HG03159 (cell line): ENCODE measurements around the gene KIF6.

Experiments
- ATAC-seq: cut with Tn5 transposase; IDR thresholded peaks from one replicate; pipeline ENCODE4 v1.9.1; 2021; ENCODE audit warnings: mild to moderate bottlenecking, moderate library complexity; ENCODE audit not compliant: unreplicated experiment

The KIF6 gene

DNA sequence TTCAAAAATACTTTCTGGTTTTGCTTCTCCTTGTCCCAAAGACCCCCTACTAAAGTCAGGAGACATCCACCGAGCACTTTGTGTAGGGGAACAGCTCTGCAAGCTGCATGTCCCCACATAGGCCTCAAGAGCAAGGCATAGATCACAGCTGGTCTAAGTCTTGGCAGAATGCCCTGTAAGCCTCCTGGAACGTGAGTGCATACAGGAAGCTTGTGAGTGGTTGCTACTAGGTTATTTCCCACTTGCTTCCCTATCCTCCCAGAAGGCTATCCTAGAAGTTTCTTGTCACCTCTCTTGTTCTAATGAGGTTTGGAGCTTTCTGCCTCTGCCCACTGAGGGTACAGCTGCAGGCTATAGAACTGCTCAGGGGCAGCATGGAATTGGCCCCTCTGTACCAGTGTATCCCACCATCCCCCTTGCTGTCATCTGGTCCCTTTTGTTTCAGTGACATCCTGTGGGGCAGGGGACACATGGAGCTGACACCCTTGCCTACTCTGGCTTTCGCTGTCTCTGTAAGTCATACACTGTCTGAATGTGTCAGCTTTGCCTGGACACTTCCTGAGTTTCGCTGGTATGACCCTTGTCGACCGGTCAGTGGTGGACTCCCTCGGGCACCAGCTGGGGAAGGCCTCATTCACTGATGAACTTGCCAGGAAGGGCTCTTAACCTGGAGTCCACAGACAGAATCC is 367.1 kb downstream of the KIF6 start:
- ATAC-seq, result no peak

DNA sequence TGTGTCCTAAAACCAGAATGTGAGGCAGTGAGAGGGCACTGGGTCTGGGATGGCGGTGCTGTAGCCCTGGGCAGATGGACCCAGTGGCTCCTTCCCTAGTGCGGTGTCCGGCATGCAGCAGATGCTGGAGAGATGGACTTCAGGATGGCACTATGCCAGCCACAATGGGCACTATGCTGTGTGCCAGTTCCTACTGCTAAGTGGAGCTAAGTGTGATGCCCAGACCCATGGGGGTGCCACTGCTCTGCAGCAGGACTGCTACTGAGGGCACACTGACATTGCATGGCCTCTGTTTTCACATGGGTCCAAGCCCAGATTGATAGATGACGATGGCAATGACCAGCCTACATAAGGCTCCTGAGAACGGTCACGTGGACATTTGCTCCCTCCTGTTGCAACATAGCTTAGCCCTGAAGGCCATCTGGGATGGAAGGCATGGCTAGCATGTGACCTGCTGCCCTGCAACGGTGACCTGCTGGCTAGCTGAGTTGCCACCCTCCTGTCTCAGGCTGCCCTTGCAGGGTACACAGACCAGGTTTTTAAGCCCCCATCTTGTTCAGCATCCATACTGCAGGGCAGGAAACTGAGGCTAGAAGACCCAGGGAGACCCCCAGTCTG is 371.4 kb downstream of the KIF6 start:
- no peak for ATAC-seq

DNA sequence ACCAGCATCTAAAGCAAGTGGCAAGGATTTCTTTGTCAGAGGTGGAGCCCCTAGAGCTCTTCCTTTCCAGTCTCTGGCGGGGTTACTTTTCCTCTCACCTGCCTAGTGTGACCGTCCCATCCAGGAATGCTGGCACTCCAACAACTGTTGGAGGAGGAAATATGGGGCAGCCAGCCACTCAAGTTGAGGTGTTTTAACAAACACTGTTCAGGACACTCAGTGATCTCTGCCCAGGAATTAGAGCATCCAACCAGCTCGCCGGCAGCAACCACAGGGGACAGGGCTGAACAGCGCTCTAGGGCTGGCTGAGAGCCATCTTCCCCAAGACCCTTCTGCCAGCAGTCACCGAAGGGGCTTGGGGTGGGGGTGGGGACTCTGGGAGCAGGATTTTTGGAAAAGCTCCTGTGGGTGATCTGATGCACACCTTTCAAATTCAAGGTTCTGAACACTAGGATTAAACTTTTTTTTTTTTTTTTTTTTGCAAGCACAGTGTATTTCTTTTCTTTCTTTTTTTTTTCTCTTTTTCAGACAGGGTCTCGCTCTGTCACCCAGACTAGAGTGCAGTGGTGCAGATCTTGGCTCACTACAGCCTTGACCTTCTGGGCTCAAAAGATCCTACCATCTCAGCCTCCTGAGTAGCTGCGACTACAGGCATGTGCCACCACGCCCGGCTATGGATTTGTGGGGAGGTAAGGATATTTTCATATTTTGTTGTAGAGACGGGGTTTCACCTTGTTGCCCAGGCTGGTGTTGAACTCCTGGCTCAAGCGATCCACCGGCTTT is 374.3 kb downstream of the KIF6 start:
- ATAC-seq, result no peak

DNA sequence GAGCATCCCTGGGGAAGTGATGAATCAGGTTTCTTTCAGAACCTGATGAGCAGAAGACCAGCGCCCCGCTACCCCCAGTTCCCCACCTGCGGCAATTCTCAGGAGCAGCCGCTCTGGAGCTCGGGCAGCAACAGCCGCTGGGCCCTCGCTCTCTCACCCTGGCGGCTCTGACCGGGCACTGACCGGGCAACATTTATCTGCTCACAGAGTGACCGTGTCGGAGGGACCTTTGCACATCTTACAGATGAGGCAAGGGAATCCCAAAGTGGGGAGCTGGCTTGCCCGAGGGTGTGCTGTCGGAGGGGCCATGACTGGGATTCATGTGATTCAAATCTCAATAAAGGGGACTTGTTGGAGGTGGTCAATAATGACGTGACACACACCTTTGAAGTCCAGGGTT is 376.5 kb downstream of the KIF6 start:
- no peak for ATAC-seq

DNA sequence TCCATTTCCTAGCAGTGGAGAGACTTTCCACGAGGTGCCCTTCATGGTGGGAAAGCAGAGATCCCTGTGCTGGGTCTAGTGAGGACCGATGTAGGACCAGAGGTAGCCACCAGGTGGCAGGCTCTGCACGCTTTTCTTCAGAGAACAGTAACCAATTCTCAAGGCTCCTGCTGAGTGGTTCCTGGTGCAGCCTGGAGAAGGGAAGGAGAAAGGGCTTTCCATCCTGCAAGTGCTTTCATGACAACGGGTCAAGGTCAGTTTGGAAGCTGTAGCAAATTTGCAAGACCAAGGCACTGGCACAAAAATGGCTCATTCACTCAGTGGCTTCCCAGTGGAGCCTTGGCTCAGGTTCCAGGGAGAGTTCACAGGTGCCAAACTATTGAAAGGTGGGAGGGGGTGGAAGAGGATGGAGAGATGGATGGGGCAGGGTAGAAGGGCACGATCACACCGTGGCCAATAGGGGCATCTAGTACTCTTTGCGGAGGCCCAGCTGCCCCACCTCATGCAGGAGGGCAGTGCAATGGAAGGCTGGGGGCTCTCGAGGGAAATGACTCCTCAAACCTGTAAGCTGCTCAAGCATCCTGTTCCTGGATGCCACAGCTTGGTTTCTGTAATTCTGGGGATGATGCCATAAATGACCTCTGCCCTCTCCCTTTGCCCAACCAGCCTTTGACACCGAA is 377.2 kb downstream of the KIF6 start:
- peak; percentile 60 for ATAC-seq

DNA sequence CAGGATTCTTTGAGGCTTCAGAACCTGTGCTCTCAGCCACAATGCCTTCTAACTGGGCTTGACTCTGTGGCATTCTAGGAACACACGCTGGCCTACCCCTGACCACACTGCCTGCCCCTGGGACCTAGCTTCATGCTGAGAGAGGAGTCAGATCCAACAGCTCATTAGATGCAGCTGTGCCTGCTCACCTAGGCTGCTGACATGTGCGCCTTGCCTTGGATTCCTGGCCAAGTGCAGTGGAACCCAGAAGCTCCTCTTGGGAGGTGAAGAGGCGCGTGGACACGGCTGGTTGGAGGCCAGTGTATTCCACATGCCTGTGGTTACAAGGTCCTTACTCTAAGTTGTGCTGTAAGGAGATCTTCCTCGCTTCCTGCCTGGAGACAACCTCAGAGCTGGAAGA is 378.0 kb downstream of the KIF6 start:
- no peak for ATAC-seq

DNA sequence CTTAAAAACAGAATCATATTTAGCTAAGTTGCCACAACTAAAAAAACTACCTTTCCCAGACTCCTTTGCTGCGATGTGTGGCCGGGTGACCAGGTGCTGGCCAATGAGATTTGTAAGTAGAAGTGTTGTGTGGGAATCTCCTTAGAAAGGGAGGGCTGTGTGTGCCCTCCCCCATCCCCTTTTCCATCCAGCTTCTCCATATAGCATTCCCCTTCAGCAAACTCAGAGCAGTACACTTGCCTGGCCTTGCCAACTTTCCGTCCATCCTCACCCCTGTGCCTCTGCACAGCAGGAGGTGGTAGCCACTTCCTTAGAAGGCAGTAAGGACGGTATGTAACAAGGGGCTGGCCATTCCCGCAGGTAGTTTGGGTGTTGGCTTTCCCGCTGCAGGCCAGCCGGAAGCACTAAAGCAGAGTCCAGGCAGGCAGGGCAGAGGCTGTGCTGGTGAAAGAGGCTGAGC is 380.4 kb downstream of the KIF6 start:
- ATAC-seq, result no peak

DNA sequence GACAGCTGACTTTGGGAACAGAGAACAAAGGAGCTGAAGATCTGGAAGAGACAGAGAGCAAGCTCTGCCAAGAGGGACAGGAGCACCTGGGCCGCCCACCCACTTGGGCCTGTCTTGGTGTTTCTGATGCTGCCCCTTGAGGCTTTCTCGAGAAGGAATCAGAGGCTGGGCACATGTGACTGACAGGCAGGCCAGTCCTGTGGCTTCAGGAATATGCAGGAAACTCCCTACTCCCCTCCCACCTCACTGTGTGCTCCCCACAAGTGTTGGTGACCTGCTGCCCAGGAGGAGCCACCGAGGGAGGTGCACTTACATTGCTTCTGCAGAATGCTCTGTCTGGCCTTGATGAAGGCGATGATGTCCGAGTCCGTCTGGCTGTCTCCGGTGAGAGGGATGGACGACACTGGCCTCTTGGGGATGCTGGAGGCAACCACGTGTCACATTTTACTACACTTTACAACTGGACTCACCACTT is 381.8 kb downstream of the KIF6 start:
- no peak for ATAC-seq

DNA sequence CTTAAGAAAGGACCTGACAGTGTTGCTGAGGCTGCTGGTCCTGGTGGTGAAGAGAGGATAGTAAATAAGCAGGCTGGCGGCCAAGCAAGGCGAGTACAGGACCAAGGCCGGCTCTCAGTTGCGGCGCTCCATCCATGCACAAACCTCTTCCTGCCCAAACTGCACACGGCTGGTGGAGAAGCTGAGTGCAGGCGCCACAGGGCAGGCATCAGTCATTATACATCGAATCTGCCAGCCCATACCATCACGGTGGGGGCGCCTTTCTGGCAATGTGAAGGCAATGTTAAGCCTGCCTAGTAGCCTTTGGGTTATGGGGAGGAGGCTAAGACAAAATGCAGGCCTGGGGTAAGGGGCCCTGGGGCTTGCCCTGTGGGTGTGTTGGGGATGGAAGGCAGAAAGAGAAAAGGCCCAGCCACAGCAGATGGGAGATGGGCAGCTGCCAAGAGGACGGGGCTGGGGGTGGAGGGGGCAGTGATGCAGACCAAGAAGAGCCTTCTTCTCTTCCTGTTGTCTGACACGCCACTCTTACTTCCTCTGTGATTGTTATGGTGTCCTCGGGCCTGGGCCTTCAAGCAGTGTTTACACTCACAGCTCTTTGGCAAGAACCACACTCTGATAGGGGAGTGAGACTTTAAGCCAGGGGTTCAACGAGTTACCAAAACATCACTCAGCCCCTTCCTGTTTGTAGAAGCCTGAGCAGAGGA is 382.4 kb downstream of the KIF6 start:
- ATAC-seq, result no peak

DNA sequence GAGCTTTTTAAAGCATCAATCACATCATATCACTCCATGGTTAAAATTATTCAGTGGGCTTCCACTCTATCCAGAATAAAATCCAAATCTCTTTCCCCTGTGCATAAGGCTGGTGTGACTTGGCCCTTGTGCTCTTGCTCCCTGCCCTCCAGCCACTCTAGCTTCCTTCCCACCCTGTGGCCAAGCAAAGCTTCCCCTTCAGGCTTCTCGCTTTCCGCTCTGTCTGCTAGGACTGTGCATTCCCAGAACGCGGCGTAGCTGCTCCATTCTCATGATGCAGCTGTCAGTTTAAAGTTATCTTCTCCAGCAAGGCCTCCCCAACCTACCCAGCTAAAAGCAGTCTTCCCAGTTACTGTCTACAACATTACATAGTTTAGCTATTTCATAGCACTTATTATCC is 383.3 kb downstream of the KIF6 start:
- no peak for ATAC-seq

DNA sequence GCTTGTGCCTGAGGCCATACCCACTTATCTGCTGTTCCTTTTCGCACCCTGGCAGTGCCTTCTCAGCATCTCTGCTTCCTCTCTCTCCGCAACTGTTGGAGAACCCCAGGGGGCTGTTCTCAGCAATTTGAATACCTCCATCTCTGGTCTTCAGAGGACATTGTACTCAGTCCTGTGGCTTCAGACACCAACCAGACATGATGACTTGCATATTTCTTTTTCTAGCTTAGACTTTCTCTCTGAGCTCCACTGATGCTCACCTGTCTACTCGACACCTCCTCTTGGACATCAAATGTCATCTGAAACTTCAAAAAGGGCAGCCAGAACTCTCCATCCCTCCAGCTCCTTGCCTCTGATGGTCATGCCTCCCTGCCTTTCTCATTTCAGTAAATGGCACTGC is 383.9 kb downstream of the KIF6 start:
- ATAC-seq, result no peak

DNA sequence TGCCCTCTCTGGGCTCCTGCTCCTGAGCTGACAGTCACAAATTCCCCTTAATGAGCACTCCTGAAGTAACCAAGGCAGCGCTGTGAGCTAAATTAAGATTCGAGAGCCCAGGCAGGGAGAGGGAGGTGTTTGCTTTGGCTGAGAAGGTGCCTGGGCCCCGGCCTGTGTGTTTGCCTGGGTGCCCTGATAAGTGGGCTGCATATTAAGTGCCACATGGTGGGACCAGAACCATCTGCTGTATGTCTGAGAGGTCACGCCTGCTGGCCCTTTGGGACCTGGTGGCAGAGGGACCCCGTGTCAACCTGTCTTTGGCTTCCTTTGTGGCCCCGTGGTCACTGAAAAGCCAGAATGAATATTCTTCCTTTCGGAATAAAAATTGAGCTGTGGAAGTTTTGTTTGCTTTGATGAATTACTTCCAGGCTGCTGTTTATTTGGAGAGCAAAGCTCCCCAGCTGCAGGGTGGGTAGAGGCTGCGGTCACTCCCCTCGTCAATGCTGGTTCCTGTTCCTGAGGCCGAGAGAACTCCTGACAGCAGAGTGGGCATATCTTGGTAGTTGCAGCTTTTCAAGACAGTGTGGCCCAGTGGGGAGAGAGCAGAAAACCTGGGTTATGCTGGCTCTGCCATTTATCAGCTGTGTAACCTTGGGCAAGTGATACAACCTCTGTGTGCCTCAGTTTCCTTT is 385.2 kb downstream of the KIF6 start:
- ATAC-seq, result no peak

DNA sequence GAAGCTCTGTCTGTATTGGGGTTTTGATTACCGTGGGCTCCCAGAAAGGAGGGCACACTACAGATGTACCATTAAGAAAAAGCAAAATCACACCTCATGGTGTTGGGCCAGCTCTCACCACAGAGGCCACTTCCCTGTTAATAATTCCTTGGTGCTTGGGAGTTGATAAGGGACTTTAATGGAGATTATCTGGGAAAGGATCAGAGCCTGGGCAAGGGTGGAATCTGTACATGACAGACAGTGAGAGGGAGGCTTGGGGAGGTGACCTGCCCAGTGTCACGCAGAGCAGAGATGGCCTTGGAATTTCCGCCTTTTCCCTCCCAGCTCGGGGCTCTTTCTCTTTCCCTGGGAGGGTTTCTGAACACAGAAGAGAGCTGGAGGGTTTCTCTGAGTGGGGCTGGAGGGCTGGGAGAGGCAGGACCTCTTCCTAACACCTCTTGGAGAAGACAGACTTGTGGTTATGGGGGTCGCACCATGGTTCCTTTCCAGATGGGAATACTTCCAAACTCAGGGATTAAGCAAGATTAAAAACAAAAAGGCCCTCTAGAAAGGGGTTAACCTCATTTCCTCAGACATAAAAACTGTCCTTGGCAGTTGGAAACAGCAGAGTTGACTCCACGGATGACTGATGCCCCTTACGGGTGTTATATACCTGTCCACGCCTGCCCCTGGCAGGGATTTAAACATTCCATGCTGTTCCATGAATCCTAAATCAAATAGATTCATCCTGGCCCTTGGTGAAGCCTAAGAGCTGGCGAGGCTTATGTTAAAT is 385.9 kb downstream of the KIF6 start:
- ATAC-seq, result no peak

DNA sequence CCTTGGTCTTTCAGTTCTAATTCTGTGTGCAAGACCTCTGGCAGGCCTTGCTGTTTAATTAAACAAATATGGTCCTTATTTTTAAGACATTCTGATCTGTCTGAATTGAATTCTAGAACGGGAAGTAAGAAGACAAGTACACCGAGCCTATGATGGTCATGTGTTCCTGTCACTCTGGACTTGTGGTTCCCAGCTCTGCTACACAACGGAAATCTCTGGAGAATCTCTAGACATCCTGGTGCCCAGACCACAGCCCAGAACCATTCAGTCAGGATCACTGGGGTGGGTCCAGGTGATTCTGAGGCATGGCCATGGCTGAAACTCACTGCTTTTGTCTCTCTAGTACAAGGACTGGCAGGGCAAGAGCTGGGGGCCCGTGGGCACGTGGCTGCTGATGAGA is 386.8 kb downstream of the KIF6 start:
- ATAC-seq, result no peak

DNA sequence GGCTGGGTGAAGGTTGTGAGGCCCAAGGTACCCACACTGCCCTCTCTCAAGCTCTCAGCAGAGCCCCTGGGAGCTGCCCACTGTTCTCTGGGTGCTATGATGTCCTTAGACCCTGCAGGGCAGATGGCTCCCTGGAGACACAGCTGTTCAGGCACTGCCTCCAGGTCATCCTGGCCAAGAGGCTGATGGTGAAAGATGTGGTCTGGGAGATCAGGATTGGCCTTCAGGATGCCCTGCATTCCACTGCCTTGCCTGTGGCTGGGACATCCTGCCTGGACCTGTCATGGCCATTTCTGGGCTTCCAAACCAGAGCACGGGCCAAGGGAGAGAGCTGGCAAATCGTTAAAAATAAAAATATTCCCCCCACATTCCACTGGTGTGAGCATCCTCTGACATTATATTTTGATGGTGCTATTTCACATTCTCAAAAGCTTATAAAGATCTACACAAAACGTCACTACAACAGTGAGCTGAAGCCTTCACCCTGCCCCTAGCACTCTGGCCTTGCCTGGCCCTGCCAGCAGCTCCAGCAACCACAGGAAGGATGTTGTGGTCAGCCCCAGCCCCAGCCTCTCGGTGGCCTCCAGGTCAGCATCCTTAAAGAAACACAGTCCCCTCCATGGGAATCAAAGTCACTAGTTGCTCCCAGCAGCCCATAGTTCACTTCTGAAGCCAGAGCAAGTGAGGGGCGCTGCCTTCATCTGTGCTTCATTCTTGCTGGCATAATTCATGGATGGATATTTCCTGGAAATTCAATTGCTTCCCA is 389.2 kb downstream of the KIF6 start:
- no peak for ATAC-seq

DNA sequence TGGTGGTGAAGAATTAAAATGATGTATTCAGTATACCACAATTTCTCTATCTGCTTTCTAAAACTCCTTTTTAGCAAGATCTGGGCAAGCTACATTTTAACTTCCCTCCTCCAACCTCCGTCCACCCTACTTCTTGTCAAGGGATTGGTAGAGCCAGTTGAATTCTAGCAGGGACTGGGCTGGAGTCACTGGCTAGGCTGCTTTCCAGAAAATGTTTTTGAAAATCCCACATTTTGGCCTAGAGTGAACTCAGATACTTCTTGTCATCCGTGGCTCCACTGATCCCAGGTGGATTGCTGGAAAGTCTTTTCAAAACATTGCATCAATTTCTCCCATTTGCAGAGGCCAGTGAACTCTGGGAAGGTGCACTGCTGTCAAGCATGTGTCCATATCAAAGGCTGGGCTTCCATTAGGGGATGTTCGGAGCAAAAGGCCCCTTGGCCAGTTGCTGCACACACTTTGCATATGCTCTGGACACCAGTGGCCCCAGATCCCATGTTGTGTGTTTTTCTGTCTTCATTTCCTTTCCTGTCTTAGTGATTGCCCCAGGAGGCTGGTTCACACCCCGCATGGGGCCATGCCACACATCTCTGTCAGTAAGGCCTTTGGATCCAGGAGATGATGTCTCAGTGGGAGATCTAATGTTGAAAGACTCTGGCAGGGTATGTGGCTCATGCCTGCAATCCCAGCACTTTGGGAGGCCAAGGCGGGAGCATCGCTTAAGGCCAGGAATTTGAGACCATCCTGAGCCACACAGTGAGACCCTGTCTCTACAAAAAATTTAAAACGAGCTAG is 391.4 kb downstream of the KIF6 start:
- no peak for ATAC-seq

DNA sequence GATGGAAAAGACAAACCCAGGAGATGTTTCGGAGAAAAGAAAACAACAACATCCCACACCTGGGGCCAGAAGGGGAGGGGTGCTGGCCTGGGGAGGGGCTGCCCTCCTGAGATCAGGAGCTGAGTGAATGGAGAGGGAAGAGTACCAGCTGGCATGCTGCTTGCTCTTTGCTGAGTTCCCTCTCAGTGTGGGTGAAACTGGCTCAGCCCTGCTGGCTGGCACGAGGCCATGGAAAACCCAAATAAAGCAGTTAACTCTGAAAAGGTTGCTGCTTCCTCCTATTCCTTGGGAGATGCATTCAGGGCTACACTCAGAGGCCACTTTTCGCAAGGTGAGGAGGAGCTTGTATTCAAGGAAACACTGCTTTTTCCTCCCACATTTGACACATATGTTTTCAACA is 394.7 kb downstream of the KIF6 start:
- no peak for ATAC-seq

DNA sequence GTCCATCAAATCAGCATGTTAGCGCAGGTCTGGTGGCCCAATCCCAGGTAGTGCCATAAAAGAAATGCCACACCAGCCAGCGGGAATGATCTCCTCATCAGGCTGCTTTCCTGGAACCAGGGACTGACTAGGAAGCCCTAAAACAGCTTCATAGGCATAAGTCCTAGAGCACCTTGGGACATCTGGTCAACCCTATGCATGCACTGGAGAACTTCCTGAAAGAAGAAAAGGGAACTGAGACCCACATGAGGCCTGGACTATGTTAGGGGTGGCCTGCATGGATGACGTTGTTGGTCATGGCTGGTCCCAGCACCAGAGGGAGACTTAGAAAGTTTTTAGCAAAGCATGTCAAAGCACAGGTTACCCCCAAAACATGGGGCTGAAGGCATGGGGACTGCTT is 395.2 kb downstream of the KIF6 start:
- peak; percentile 94 for ATAC-seq
